ENCODE data around the gene ARHGEF12. TPM values are rescaled to one million over a fixed set of nuclear protein-coding genes. Genes with fewer than 3 reads are reported as not detected.

Gene ARHGEF12
- total RNA-seq, 4 donors from 2014 or later: 75.9 to 116 (median 94.3) TPM

- H3K9me3 ChIP-seq: no peaks in the 10 kb centered on the region
- TF ChIP-seq EP300 (IDR thresholded peaks at IDR 0.05; ENCODE audit: low read depth): no peak
- TF ChIP-seq POLR2AphosphoS5 (IDR thresholded peaks at IDR 0.05): no peak
- no peak for TF ChIP-seq POLR2A (IDR thresholded peaks at IDR 0.05)
- no peak for TF ChIP-seq CTCF (IDR thresholded peaks at IDR 0.05)
- no peak overlapping the region for H3K27ac ChIP-seq
- DNase-seq: no peak
- in situ Hi-C loops (cut with MboI; ENCODE audit: low pct_ligation_motif_present in 1 of 4, low pct_unique_long_range_greater_than_20kb in 1 of 4, low sequenced_read_pairs in 3 of 4): no loop called here
- H3K4me3 ChIP-seq: no peak overlapping the region
- H3K27me3 ChIP-seq: no peaks in the 10 kb centered on the region
- intact Hi-C loops (cut with DNase I; ENCODE audit: low total_unique reads): no loop called here
- 91 to 98% methylated on average over 2 of the region's 2 CpGs for whole genome bisulfite sequencing, 2 donors (ENCODE audit: low coverage in 1 of 2)
- H3K36me3 ChIP-seq: no peaks in the 10 kb centered on the region
- H3K4me1 ChIP-seq: peaks cover 4 to 27% (median 16%) of the 10 kb centered on the region in 4 donors
Measured at GRCh38 chr11:120394119-120394518, 57.9 kb downstream of the ARHGEF12 start.

GRCh38 chr11:120395778-120396177 is 59.6 kb downstream of the ARHGEF12 start:
- no peak for TF ChIP-seq EP300 (IDR thresholded peaks at IDR 0.05; ENCODE audit: low read depth)
- TF ChIP-seq POLR2A (IDR thresholded peaks at IDR 0.05): no peak
- no peak for TF ChIP-seq CTCF (IDR thresholded peaks at IDR 0.05)
- TF ChIP-seq POLR2AphosphoS5 (IDR thresholded peaks at IDR 0.05): no peak
- H3K27ac ChIP-seq: no peak overlapping the region
- no peaks in the 10 kb centered on the region for H3K36me3 ChIP-seq
- no peak for DNase-seq
- H3K4me1 ChIP-seq: peaks cover 4 to 36% (median 22%) of the 10 kb centered on the region in 4 donors
- 73 to 94% methylated on average over 2 to 3 of the region's 3 CpGs for WGBS, 2 donors (ENCODE audit: low coverage in 1 of 2)
- no peaks in the 10 kb centered on the region for H3K27me3 ChIP-seq
- intact Hi-C loops (cut with DNase I; ENCODE audit: low total_unique reads) (no loop called here), in situ Hi-C loops (cut with MboI; ENCODE audit: low pct_ligation_motif_present in 1 of 4, low pct_unique_long_range_greater_than_20kb in 1 of 4, low sequenced_read_pairs in 3 of 4) (no loop called here)
- no peaks in the 10 kb centered on the region for H3K9me3 ChIP-seq
- H3K4me3 ChIP-seq: no peak overlapping the region

- Histone ChIP-seq H3K36me3 (no peaks in the 10 kb centered on the region), H3K27ac (no peak overlapping the region), H3K27me3 (no peaks in the 10 kb centered on the region), H3K9me3 (no peaks in the 10 kb centered on the region), H3K4me1 (peaks cover 0 to 26% (median 18%) of the 10 kb centered on the region in 4 donors), H3K4me3 (no peak overlapping the region)
- 80 to 85% methylated on average over 2 of the region's 2 CpGs for WGBS, 2 donors (ENCODE audit: low coverage in 1 of 2)
- in situ Hi-C loops (cut with MboI; ENCODE audit: low pct_ligation_motif_present in 1 of 4, low pct_unique_long_range_greater_than_20kb in 1 of 4, low sequenced_read_pairs in 3 of 4) (no loop called here), intact Hi-C loops (cut with DNase I; ENCODE audit: low total_unique reads) (no loop called here)
- no peak for DNase-seq
- TF ChIP-seq EP300 (IDR thresholded peaks at IDR 0.05; ENCODE audit: low read depth) (no peak), POLR2AphosphoS5 (IDR thresholded peaks at IDR 0.05) (no peak), POLR2A (IDR thresholded peaks at IDR 0.05) (no peak)
Measured at GRCh38 chr11:120398132-120398531, 61.9 kb downstream of the ARHGEF12 start.

- Histone ChIP-seq H3K4me3 (no peak overlapping the region), H3K36me3 (no peaks in the 10 kb centered on the region), H3K4me1 (peaks cover 0 to 26% (median 18%) of the 10 kb centered on the region in 4 donors), H3K27me3 (no peaks in the 10 kb centered on the region), H3K9me3 (no peaks in the 10 kb centered on the region), H3K27ac (no peak overlapping the region)
- TF ChIP-seq EP300 (IDR thresholded peaks at IDR 0.05; ENCODE audit: low read depth) (no peak), CTCF (IDR thresholded peaks at IDR 0.05) (no peak), POLR2AphosphoS5 (IDR thresholded peaks at IDR 0.05) (no peak), POLR2A (IDR thresholded peaks at IDR 0.05) (no peak)
- in situ Hi-C loops (cut with MboI; ENCODE audit: low pct_ligation_motif_present in 1 of 4, low pct_unique_long_range_greater_than_20kb in 1 of 4, low sequenced_read_pairs in 3 of 4) (no loop called here), intact Hi-C loops (cut with DNase I; ENCODE audit: low total_unique reads) (no loop called here)
- no peak for DNase-seq
- 80% methylated on average over 2 of the region's 2 CpGs; no CpG with 5 or more reads in 1 of the 2 donors for WGBS, 2 donors (ENCODE audit: low coverage in 1 of 2)
Measured at GRCh38 chr11:120399307-120399706, 63.1 kb downstream of the ARHGEF12 start.

Data from transverse colon (tissue), 4 donors.